DND-41 (cell line): Measurements from ENCODE around the gene LTO1.

Source experiments
- ATAC-seq: fragments of 200-7000 bp; cut with Tn5 transposase; 3 replicates; pipeline ENCODE4 v1.9.1; 2021; ENCODE audit warnings: low read depth; ENCODE audit not compliant: insufficient read depth
- DNase-seq: peaks from one replicate; pipeline ENCODE4 v3.0.0-alpha.2; 2020
- H2AFZ ChIP-seq: 2 replicates; pipeline ENCODE4 v1.6.0; 2012; ENCODE audit warnings: low read depth, low read length
- H3K27ac ChIP-seq: 2 replicates; pipeline ENCODE4 v1.5.1; 2012; ENCODE audit warnings: low read length, inconsistent platforms
- H3K27me3 ChIP-seq: fragments of 200-600 bp; sonication (generic); 2 replicates; pipeline ENCODE4 v1.6.0; 2012; ENCODE audit warnings: low read length, mild to moderate bottlenecking, inconsistent platforms; ENCODE audit not compliant: insufficient read depth, poor library complexity
- H3K36me3 ChIP-seq: 2 replicates; pipeline ENCODE4 v1.5.1; 2012; ENCODE audit warnings: low read length, inconsistent platforms; ENCODE audit not compliant: insufficient read depth
- H3K4me1 ChIP-seq: 2 replicates; pipeline ENCODE4 v1.5.1; 2012; ENCODE audit warnings: mild to moderate bottlenecking, low read length; ENCODE audit not compliant: insufficient read depth
- H3K4me2 ChIP-seq: 2 replicates; pipeline ENCODE4 v1.6.0; 2012; ENCODE audit warnings: mild to moderate bottlenecking, moderate library complexity, low read length, inconsistent platforms; ENCODE audit not compliant: insufficient read depth
- H3K4me3 ChIP-seq, 2 experiments: fragments of 200-600 bp in 1 of 2; shearing (Covaris generic) in 1 of 2; 2 replicates each; pipeline ENCODE4 v1.5.1; 2012 to 2016; ENCODE audit warnings: inconsistent platforms in 2 of 2, low read length in 2 of 2, mild to moderate bottlenecking in 2 of 2, low read depth in 1 of 2, moderate library complexity in 1 of 2
- H3K79me2 ChIP-seq: 2 replicates; pipeline ENCODE4 v1.6.0; 2012; ENCODE audit warnings: low read length, inconsistent platforms; ENCODE audit not compliant: insufficient read depth
- H3K9ac ChIP-seq: 2 replicates; pipeline ENCODE4 v1.6.0; 2012; ENCODE audit warnings: low read depth, mild to moderate bottlenecking, inconsistent platforms, low read length, moderate library complexity
- H3K9me3 ChIP-seq: 2 replicates; pipeline ENCODE4 v1.5.1; 2012; ENCODE audit warnings: low read length, moderate library complexity, mild to moderate bottlenecking, inconsistent platforms; ENCODE audit not compliant: insufficient read depth, severe bottlenecking
- H4K20me1 ChIP-seq: 2 replicates; pipeline ENCODE4 v1.6.0; 2012; ENCODE audit warnings: low read length; ENCODE audit not compliant: insufficient read depth
- CTCF ChIP-seq: IDR thresholded peaks from 2 replicates; pipeline ENCODE4 v1.5.1; 2012; ENCODE audit warnings: borderline replicate concordance, low read length, moderate library complexity, mild to moderate bottlenecking; ENCODE audit not compliant: poor library complexity, severe bottlenecking; ENCODE audit errors: extremely low read depth
- EZH2 ChIP-seq: IDR thresholded peaks from 3 replicates; pipeline ENCODE4 v1.6.1; 2012; ENCODE audit warnings: borderline replicate concordance, low read depth, mild to moderate bottlenecking, moderate library complexity, low read length, inconsistent platforms; ENCODE audit not compliant: severe bottlenecking

LTO1 gene

GRCh38 chr11:69642549-69642912 is 32.6 kb downstream of the LTO1 start:
- H3K4me2 ChIP-seq: no peak overlapping the region
- H2AFZ ChIP-seq: no peak overlapping the region
- no peaks in the 10 kb centered on the region for H4K20me1 ChIP-seq
- no peak overlapping the region for H3K27ac ChIP-seq
- H3K79me2 ChIP-seq: no peaks in the 10 kb centered on the region
- H3K36me3 ChIP-seq: no peaks in the 10 kb centered on the region
- no peaks in the 10 kb centered on the region for H3K4me1 ChIP-seq
- no peak overlapping the region for H3K4me3 ChIP-seq
- H3K27me3 ChIP-seq: no peaks in the 10 kb centered on the region
- no peak overlapping the region for H3K9ac ChIP-seq
- no peak for TF ChIP-seq CTCF
- TF ChIP-seq EZH2: no peak
- no peak for DNase-seq
- no peak for ATAC-seq
- no peaks in the 10 kb centered on the region for H3K9me3 ChIP-seq

GRCh38 chr11:69641681-69642548 is 33.2 kb downstream of the LTO1 start:
- Histone ChIP-seq H4K20me1 (no peaks in the 10 kb centered on the region), H3K9me3 (no peaks in the 10 kb centered on the region), H2AFZ (no peak overlapping the region), H3K27ac (no peak overlapping the region), H3K4me1 (no peaks in the 10 kb centered on the region), H3K9ac (no peak overlapping the region), H3K4me3 (no peak overlapping the region), H3K27me3 (no peaks in the 10 kb centered on the region), H3K36me3 (no peaks in the 10 kb centered on the region), H3K79me2 (no peaks in the 10 kb centered on the region), H3K4me2 (no peak overlapping the region)
- TF ChIP-seq EZH2: no peak
- TF ChIP-seq CTCF: no peak
- DNase-seq: no peak
- no peak for ATAC-seq

DNA sequence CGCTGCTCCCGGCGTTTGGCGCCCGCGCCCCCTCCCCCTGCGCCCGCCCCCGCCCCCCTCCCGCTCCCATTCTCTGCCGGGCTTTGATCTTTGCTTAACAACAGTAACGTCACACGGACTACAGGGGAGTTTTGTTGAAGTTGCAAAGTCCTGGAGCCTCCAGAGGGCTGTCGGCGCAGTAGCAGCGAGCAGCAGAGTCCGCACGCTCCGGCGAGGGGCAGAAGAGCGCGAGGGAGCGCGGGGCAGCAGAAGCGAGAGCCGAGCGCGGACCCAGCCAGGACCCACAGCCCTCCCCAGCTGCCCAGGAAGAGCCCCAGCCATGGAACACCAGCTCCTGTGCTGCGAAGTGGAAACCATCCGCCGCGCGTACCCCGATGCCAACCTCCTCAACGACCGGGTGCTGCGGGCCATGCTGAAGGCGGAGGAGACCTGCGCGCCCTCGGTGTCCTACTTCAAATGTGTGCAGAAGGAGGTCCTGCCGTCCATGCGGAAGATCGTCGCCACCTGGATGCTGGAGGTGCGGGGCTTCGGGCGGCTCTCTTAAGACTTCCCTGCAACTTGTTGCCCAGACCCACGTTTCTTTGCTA is 34.1 kb downstream of the LTO1 start, which contains the start of gene CCND1:
TSS of gene CCND1 (plus strand) at position 162 of the 587 bp plus-strand sequence. CDS start at position 320, 158 bp downstream.
- H4K20me1 ChIP-seq: no peaks in the 10 kb centered on the region
- DNase-seq (no peak), ATAC-seq (no peak)
- H3K27me3 ChIP-seq: no peaks in the 10 kb centered on the region
- H2AFZ ChIP-seq: no peak within 1 kb of the TSS
- no peaks in the 10 kb centered on the region for H3K36me3 ChIP-seq
- no peaks in the 10 kb centered on the region for H3K79me2 ChIP-seq
- H3K4me3 ChIP-seq: no peak within 1 kb of the TSS
- TF ChIP-seq CTCF (no peak), EZH2 (no peak)
- H3K4me1 ChIP-seq: no peaks in the 10 kb centered on the region
- no peak within 1 kb of the TSS for H3K4me2 ChIP-seq
- no peak within 1 kb of the TSS for H3K9ac ChIP-seq
- H3K9me3 ChIP-seq: no peaks in the 10 kb centered on the region
- H3K27ac ChIP-seq: no peak within 1 kb of the TSS
